Omental fat pad (tissue), 4 donors: ENCODE results near the gene ELFN1. TPM values are rescaled to one million over a fixed set of nuclear protein-coding genes. Genes with fewer than 3 reads are reported as not detected.

Experiments used
- ATAC-seq: fragments of 150-250 bp; one replicate; pipeline ENCODE4 v1.9.1; 2016; ENCODE audit warnings: mild to moderate bottlenecking, moderate library complexity; ENCODE audit not compliant: low FRiP score
- DNase-seq: peaks from one replicate; pipeline ENCODE4 v3.0.0-alpha.2; 2019; ENCODE audit warnings: low spot score
- CTCF ChIP-seq, 3 donors: fragments of 450-650 bp; IDR thresholded peaks; one replicate each; pipeline ENCODE4 v1.5.1; 2016 to 2017; ENCODE audit warnings: antibody characterized with exemption in 3 of 3, mild to moderate bottlenecking in 3 of 3, moderate library complexity in 2 of 3
- total RNA-seq, 4 donors: library from RNA; depleted of rRNA; stranded (reverse); fragments of >200 nt; gene quantifications; one replicate each; pipeline ENCODE4 v1.1.0, GENCODE V29; 2016

The ELFN1 gene
- total RNA-seq, 4 donors from 2014 or later = 3.8 to 6.0 (median 4.1) TPM

- DNase-seq = peak; percentile 8
- TF ChIP-seq CTCF (IDR thresholded peaks at IDR 0.05) = no peak
- ATAC-seq = no peak
Observed at GRCh38 chr7:1671594-1672451, 1.7 kb downstream of the ELFN1 start.

- ATAC-seq = no peak
- DNase-seq = peak; percentile 19
- no peak for TF ChIP-seq CTCF (IDR thresholded peaks at IDR 0.05)
Observed at GRCh38 chr7:1672851-1673486, 2.9 kb downstream of the ELFN1 start.

GRCh38 chr7:1673581-1674118 lies 3.6 kb downstream of the ELFN1 start:
- no peak for TF ChIP-seq CTCF (IDR thresholded peaks at IDR 0.05)
- DNase-seq (no peak), ATAC-seq (no peak)

GRCh38 chr7:1674161-1675035 lies 4.3 kb downstream of the ELFN1 start:
- ATAC-seq = no peak
- TF ChIP-seq CTCF (IDR thresholded peaks at IDR 0.05) = no peak
- DNase-seq = no peak

GRCh38 chr7:1675036-1675671 lies 5.1 kb downstream of the ELFN1 start:
- DNase-seq (no peak), ATAC-seq (no peak)
- TF ChIP-seq CTCF (IDR thresholded peaks at IDR 0.05) = no peak
